IPS-11a (cell line): ENCODE measurements around the gene MCAT.

Experiments
- H3K4me3 ChIP-seq: one replicate; pipeline ENCODE4 v1.5.1; 2013; ENCODE audit warnings: low read depth, low read length, control low read depth

The MCAT gene

GRCh38 chr22:43094085-43094484, 49.1 kb downstream of the MCAT start:
- H3K4me3 ChIP-seq: no peak overlapping the region

- H3K4me3 ChIP-seq: no peak overlapping the region
These were observed 51.1 kb downstream of the MCAT start for GRCh38 chr22:43092085-43092484.

- no peak overlapping the region for H3K4me3 ChIP-seq
These were observed 52.9 kb downstream of the MCAT start for GRCh38 chr22:43090130-43090789.

- peak within 1 kb of the TSS; percentile 81 for H3K4me3 ChIP-seq
These were observed 54.0 kb downstream of the MCAT start, which contains the start of gene TTLL1 for GRCh38 chr22:43088984-43089717. TSS of gene TTLL1 (minus strand) at chr22:43089391. CDS start at chr22:43075586, 13,805 bp downstream.

- H3K4me3 ChIP-seq: peak overlapping the region; percentile 81
These were observed 54.6 kb downstream of the MCAT start for GRCh38 chr22:43088627-43088983.

- H3K4me3 ChIP-seq: no peak overlapping the region
These were observed 57.3 kb downstream of the MCAT start for GRCh38 chr22:43085658-43086606.
